OCI-LY7 (cell line): ENCODE measurements around the gene PHF21B. TPM values are rescaled to one million over a fixed set of nuclear protein-coding genes. Genes with fewer than 3 reads are reported as not detected.

Experiments used
- BruUV-seq: library from RNA; stranded (reverse); fragments of 400-500 nt; replicated peaks from 2 replicates; lab custom pipeline; 2021; lab: Mats Ljungman, UMichigan
- CTCF ChIA-PET: fragments of 300-600 bp; sonication (Branson Sonifier 250); formaldehyde crosslinking; loops from one replicate; lab custom pipeline; 2022; ENCODE audit warnings: antibody characterized with exemption; ENCODE audit not compliant: unreplicated experiment; lab: Charles Lee
- POLR2A ChIA-PET: fragments of 300-600 bp; sonication (Branson Sonifier 250); formaldehyde crosslinking; loops from one replicate; lab custom pipeline; 2022; ENCODE audit warnings: antibody characterized with exemption; lab: Charles Lee
- DNase-seq: peaks from one replicate; pipeline ENCODE4 v3.0.0-alpha.2; 2015; ENCODE audit warnings: low spot score
- H2AFZ ChIP-seq: fragments of 200-600 bp; sonication (generic), shearing (Covaris generic); 2 replicates; pipeline ENCODE4 v1.6.1; 2014; ENCODE audit warnings: mild to moderate bottlenecking, antibody characterized with exemption, low read length, moderate library complexity
- H3K27ac ChIP-seq: fragments of 200-600 bp; sonication (generic); 2 replicates; pipeline ENCODE4 v1.5.1; 2014; ENCODE audit warnings: mixed run types, low read depth, mild to moderate bottlenecking, moderate library complexity, low read length, inconsistent platforms; ENCODE audit not compliant: poor library complexity, severe bottlenecking
- H3K36me3 ChIP-seq: fragments of 200-600 bp; sonication (generic); 2 replicates; pipeline ENCODE4 v1.6.1; 2014; ENCODE audit warnings: mild to moderate bottlenecking, antibody characterized with exemption, low read length, moderate library complexity, mixed read lengths; ENCODE audit not compliant: insufficient read depth
- H3K4me1 ChIP-seq: fragments of 200-600 bp; sonication (generic); 2 replicates; pipeline ENCODE4 v1.5.1; 2014; ENCODE audit warnings: mild to moderate bottlenecking, low read length; ENCODE audit not compliant: insufficient read depth, poor library complexity, severe bottlenecking
- H3K4me2 ChIP-seq: fragments of 200-600 bp; sonication (generic); 2 replicates; pipeline ENCODE4 v1.6.1; 2014; ENCODE audit warnings: mild to moderate bottlenecking, low read length
- H3K4me3 ChIP-seq: fragments of 200-600 bp; sonication (generic); 2 replicates; pipeline ENCODE4 v1.5.1; 2014; ENCODE audit warnings: mild to moderate bottlenecking, low read depth, low read length; ENCODE audit not compliant: poor library complexity, severe bottlenecking
- H3K79me2 ChIP-seq: fragments of 200-600 bp; sonication (generic); 2 replicates; pipeline ENCODE4 v1.6.1; 2016; ENCODE audit warnings: low read depth, mild to moderate bottlenecking, low read length, moderate library complexity, mixed read lengths; ENCODE audit not compliant: insufficient read depth
- H3K9me2 ChIP-seq: fragments of 200-600 bp; sonication (generic); 2 replicates; pipeline ENCODE4 v1.6.1; 2016; ENCODE audit warnings: mild to moderate bottlenecking, low read length, mixed read lengths; ENCODE audit not compliant: insufficient read depth
- H3K9me3 ChIP-seq: fragments of 200-600 bp; sonication (generic); 2 replicates; pipeline ENCODE4 v1.6.1; 2014; ENCODE audit warnings: mild to moderate bottlenecking, mixed run types, low read length, mixed read lengths
- H4K20me1 ChIP-seq: fragments of 200-600 bp; sonication (generic); 2 replicates; pipeline ENCODE4 v1.6.1; 2014; ENCODE audit warnings: mild to moderate bottlenecking, antibody characterized with exemption, low read length, moderate library complexity, mixed read lengths; ENCODE audit not compliant: insufficient read depth
- CTCF ChIP-seq: fragments of 200-600 bp; sonication (generic); conservative IDR thresholded peaks from 2 replicates; pipeline ENCODE4 v1.5.1; 2014; ENCODE audit warnings: mild to moderate bottlenecking, antibody characterized with exemption, low read length, moderate library complexity, mixed read lengths
- EZH2phosphoT487 ChIP-seq: fragments of 200-600 bp; sonication (generic); IDR thresholded peaks from 2 replicates; pipeline ENCODE4 v1.6.1; 2018; ENCODE audit warnings: low read depth, borderline replicate concordance, mild to moderate bottlenecking, mixed run types, antibody characterized with exemption, low read length, moderate library complexity, mixed read lengths
- intact Hi-C: fragments of 100-400 bp; cut with micrococcal nuclease; formaldehyde crosslinking; loops from one replicate; pipeline ENCODE4 v1.10.0; 2022; ENCODE audit not compliant: unreplicated experiment
- total RNA-seq, 2 experiments: library from RNA; depleted of rRNA in 1 of 2; stranded (reverse); fragments of >200 nt in 1 of 2; shearing (Covaris generic) in 1 of 2; gene quantifications; 2 replicates each; pipeline ENCODE4 v1.2.3, GENCODE V29; 2014 to 2022

The PHF21B gene
- total RNA-seq, 2 experiments from 2014 or later, result 9.4 to 12.4 TPM

GRCh38 chr22:44895296-44896055 lies 114.3 kb downstream of the PHF21B start:
- ChIA-PET POLR2A (no interaction called here), CTCF (no interaction called here)
- BruUV-seq, result no TSS peak
- H3K4me3 ChIP-seq, result no peak overlapping the region
- H3K36me3 ChIP-seq, result no peaks in the 10 kb centered on the region
- no peaks in the 10 kb centered on the region for H3K9me2 ChIP-seq
- H3K4me1 ChIP-seq, result no peaks in the 10 kb centered on the region
- no peaks in the 10 kb centered on the region for H3K9me3 ChIP-seq
- no peak overlapping the region for H2AFZ ChIP-seq
- no peaks in the 10 kb centered on the region for H4K20me1 ChIP-seq
- H3K79me2 ChIP-seq, result no peaks in the 10 kb centered on the region
- H3K27ac ChIP-seq, result no peak overlapping the region
- intact Hi-C loops, result no loop called here
- H3K4me2 ChIP-seq, result no peak overlapping the region
- TF ChIP-seq CTCF (no peak), EZH2phosphoT487 (no peak)
- no peak for DNase-seq

GRCh38 chr22:44894782-44895181 lies 115.0 kb downstream of the PHF21B start:
- POLR2A ChIA-PET, result no interaction called here
- H3K9me3 ChIP-seq, result no peaks in the 10 kb centered on the region
- H4K20me1 ChIP-seq, result no peaks in the 10 kb centered on the region
- CTCF ChIA-PET, result no interaction called here
- no peak overlapping the region for H3K4me3 ChIP-seq
- no peak overlapping the region for H2AFZ ChIP-seq
- TF ChIP-seq CTCF (no peak), EZH2phosphoT487 (no peak)
- intact Hi-C loops, result no loop called here
- no peak overlapping the region for H3K27ac ChIP-seq
- no peak for DNase-seq
- H3K36me3 ChIP-seq, result no peaks in the 10 kb centered on the region
- H3K4me2 ChIP-seq, result no peak overlapping the region
- H3K79me2 ChIP-seq, result no peaks in the 10 kb centered on the region
- BruUV-seq, result no TSS peak
- no peaks in the 10 kb centered on the region for H3K4me1 ChIP-seq
- no peaks in the 10 kb centered on the region for H3K9me2 ChIP-seq

GRCh38 chr22:44894321-44894720 lies 115.5 kb downstream of the PHF21B start:
- Histone ChIP-seq H4K20me1 (no peaks in the 10 kb centered on the region), H3K9me2 (no peaks in the 10 kb centered on the region), H3K27ac (no peak overlapping the region), H3K9me3 (no peaks in the 10 kb centered on the region), H2AFZ (no peak overlapping the region), H3K4me2 (no peak overlapping the region), H3K79me2 (no peaks in the 10 kb centered on the region), H3K4me1 (no peaks in the 10 kb centered on the region), H3K4me3 (no peak overlapping the region), H3K36me3 (no peaks in the 10 kb centered on the region)
- no peak for TF ChIP-seq CTCF
- no peak for TF ChIP-seq EZH2phosphoT487
- no TSS peak for BruUV-seq
- DNase-seq, result no peak
- intact Hi-C loops, result no loop called here
- CTCF ChIA-PET, result no interaction called here
- POLR2A ChIA-PET, result no interaction called here
